ENCODE data around the gene MRPL37.

MRPL37 gene

DNA sequence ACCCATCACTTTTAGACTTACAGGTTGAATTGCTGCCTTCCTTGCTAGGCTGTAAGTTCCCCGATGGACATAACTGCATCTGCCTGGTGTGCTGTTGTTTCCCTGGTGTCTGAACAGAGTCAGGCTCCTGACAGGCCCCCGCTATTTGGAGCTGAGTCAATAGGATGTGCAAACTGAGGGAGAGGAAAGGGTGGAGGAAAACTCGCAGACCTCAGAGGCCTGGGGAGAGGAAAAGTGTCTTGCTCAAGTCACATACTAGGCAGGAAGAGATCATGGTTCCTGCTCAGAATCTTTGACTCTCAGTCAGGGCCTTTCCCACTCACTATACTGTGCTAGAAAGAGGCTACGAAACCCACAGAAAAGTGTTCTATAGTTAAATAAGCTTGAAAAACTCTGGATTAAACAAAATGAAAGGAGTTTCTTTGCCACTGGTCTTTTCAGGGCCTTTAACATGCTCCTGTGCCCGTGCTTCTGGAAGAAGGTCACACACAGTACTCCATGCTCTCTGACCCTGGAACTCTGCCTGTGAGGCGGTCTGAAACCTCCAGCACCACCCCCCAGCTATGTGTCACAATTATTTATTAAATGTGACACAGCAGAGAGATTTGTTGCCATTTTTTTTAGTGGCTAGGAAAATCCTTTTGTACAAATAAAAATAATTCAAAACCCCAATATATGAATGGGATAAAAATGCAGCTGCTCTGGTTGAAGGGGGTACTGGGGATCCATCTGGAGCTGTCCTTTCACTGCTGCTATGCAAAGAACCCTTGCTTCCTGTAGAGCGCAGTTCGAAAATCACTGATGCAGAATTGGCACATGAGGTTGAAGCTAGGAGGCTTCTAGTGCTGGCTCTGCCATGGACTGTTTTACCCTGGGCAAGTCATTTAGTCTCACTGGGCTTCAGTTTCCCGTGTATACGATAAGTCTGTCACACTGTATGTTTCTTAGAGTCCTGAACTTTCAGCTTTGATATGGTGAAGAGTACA is 27.1 kb upstream of the MRPL37 start:
- TF ChIP-seq, protein P1, sequence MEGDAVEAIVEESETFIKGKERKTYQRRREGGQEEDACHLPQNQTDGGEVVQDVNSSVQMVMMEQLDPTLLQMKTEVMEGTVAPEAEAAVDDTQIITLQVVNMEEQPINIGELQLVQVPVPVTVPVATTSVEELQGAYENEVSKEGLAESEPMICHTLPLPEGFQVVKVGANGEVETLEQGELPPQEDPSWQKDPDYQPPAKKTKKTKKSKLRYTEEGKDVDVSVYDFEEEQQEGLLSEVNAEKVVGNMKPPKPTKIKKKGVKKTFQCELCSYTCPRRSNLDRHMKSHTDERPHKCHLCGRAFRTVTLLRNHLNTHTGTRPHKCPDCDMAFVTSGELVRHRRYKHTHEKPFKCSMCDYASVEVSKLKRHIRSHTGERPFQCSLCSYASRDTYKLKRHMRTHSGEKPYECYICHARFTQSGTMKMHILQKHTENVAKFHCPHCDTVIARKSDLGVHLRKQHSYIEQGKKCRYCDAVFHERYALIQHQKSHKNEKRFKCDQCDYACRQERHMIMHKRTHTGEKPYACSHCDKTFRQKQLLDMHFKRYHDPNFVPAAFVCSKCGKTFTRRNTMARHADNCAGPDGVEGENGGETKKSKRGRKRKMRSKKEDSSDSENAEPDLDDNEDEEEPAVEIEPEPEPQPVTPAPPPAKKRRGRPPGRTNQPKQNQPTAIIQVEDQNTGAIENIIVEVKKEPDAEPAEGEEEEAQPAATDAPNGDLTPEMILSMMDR (IDR thresholded peaks at IDR 0.05; ENCODE audit: low read depth, low read length) = no peak
- DNase-seq (ENCODE audit: extremely low read depth, low read depth) = no peak

GRCh38 chr1:54173681-54174080 is 26.3 kb upstream of the MRPL37 start:
- TF ChIP-seq, protein P1 (IDR thresholded peaks at IDR 0.05; ENCODE audit: low read depth, low read length) = no peak
- no peak for DNase-seq (ENCODE audit: extremely low read depth, low read depth)

- TF ChIP-seq, protein P1 (IDR thresholded peaks at IDR 0.05; ENCODE audit: low read depth, low read length) = no peak
- DNase-seq (ENCODE audit: extremely low read depth, low read depth) = no peak
These were observed 25.9 kb upstream of the MRPL37 start for GRCh38 chr1:54174106-54174505.

DNA sequence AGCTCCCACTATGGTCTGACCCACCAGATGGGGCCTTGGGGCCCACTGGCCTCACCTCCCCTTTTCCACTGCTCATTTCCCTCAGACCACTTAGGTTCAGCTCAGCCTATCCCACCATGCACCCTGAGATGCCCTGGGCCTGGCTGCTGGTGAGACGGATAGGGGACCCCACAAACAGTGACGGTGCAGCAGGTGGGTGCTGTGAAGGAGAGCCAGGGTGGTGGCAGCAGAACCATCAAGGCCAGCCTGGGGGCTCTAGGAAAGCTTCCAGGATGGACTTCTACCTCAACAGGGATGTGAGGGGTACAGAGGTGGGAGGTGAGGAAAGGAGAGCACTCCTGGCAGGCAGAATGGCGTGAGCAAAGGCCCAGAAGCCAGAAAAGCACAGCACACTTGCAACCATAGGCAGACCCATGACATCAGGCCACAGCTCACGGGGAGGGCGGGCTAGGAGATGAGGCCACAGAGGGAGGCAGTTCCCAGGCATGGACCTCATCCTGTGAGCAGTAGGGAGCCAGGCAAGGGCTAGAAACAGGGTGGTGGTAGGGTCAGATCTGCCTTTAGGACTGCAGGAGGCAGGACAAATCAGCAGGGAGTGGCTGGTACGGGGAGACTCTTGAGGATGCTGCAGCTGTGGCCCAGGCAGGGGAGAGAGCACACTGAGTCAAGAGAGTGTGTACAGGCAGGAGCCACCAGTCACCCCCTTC is 23.2 kb upstream of the MRPL37 start:
- TF ChIP-seq, protein P1 (IDR thresholded peaks at IDR 0.05; ENCODE audit: low read depth, low read length) = no peak

GRCh38 chr1:54177726-54178125 is 22.2 kb upstream of the MRPL37 start:
- TF ChIP-seq, protein P1 (IDR thresholded peaks at IDR 0.05; ENCODE audit: low read depth, low read length) = no peak
- DNase-seq (ENCODE audit: extremely low read depth, low read depth) = no peak

More for the DNA sequence above, 23.2 kb upstream of the MRPL37 start:
- no peak for DNase-seq (ENCODE audit: extremely low read depth, low read depth)

DNA sequence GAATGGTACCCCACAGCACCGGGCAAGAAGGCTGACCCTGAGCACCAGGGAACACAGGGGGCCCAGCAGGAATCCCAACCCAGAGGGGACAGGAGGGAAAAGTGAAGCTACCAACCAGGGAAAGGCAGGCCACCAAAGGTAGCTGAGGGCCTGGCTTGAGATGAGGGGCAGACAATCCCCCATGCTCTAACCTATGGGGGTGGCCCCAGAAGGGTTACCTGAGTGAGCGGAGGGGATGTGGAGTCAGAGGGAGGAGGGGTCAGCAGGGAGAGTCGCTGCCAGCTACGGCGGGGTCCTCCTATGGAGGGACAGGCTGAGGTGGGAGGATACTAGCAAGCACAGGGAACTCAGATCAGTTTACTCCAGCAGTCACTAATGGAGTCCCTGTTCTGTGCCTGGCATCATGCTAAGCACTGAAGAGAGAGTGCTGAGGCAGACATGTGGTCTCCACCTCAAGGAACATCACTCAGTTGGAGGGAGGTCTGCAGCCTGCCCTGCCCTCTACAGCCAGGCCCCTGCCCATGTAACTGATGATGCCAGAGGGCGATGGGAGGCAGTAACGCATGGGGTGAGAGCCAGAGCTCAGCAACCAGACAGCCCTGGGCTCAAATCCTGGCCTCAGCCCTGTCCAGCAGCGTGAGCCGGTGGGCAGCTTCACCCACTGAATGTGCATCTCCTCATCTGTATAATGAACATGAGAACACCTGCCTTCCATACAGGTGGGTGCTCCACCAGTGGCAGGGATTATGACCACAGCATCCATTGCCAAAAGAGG is 21.5 kb upstream of the MRPL37 start:
- TF ChIP-seq, protein P1 (IDR thresholded peaks at IDR 0.05; ENCODE audit: low read depth, low read length) = no peak
- no peak for DNase-seq (ENCODE audit: extremely low read depth, low read depth)

All from AG09319 (cell line).